GM18873 (cell line): ENCODE results near the gene NAT10.

ENCODE experiments used
- ATAC-seq: cut with Tn5 transposase; IDR thresholded peaks from one replicate; pipeline ENCODE4 v1.9.1; 2021; ENCODE audit warnings: mild to moderate bottlenecking, moderate library complexity, moderate number of reproducible peaks; ENCODE audit not compliant: unreplicated experiment, low FRiP score

NAT10 gene

DNA sequence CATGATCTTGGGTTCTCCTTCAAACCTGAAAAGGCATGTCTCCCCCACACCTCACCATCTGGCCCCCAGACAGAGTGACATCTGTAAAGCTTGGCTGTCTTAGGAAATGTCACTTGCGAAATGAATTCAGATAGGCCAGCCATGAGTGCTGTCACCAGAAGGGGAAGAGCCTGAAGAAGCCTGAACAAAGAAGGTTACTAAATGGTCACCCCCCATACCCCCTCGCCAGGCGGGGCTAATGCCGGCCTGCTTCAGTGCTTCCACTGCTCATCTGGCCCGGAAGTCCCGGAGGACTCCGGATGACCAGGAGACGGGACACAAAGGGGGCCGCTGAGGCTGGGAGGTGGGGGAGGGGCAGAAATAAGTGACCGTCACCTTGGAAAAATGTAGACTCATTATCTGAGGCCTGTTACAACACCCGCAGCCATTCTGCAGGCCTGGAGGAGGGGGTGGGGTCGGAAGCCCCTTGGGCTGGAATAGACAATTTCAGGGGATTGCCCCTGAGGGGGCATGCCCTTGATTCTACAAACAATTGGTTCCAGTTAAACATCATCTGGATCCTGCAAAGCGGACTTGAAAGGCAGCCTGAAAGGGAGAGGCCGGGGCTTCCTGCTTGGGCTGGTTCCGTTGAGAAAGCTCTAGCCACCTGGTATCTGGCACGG is 43.2 kb downstream of the NAT10 start:
- ATAC-seq, result no peak

- no peak for ATAC-seq
Observed at GRCh38 chr11:34149274-34149673, 43.8 kb downstream of the NAT10 start.

DNA sequence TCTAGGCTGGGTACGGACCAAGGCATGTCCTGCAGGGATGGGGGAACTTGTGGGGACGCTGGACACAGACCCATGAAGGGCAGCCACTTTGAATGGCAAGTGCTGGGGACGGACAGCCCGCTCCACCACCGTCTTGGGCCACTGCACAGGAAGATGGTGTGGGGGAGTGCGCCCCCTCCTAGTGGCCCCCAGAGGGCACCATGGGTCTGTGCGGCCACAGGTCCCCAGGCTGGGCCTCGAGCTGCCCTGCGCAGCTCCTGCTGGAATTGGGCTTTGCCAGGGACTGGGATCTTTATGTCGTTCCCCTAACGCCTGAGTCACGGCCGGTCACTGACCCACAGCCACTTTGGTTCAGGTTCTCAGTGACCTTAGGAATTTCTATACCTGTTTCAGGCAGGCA is 44.4 kb downstream of the NAT10 start:
- no peak for ATAC-seq

DNA sequence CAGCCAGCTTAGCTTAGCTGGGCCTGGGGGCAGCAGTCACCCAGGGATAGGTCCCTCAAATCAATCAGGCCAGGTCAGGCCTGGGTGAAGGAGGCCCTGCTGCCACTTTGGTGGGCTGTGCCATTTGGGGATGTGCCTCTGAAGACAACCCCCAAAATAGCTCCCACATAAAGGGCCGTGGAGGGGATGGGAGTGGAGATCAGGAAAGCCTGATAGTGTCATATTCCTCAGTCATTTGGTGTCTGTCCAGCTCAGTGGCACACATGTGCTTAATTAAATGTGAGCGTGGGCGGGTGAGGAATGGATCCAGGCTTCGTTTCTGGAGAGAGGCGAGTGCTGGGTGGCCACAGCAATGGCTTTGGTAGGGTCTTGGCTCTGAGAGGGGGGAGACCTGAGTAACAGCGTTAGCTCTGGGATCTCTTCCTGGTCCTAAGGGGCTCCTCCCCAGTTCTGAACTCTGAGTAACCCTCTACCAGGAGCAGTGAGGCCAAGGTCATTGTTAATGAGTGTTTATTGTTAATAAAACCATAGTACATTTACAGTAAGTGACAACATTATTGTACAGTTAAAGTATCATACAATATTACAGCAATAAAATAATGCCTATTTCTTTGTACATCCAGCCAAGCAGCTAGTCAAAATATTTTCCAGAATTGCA is 45.2 kb downstream of the NAT10 start:
- ATAC-seq, result no peak

- ATAC-seq, result no peak
Observed at GRCh38 chr11:34151166-34151565, 45.7 kb downstream of the NAT10 start.

GRCh38 chr11:34151916-34152845 is 46.8 kb downstream of the NAT10 start:
- no peak for ATAC-seq

DNA sequence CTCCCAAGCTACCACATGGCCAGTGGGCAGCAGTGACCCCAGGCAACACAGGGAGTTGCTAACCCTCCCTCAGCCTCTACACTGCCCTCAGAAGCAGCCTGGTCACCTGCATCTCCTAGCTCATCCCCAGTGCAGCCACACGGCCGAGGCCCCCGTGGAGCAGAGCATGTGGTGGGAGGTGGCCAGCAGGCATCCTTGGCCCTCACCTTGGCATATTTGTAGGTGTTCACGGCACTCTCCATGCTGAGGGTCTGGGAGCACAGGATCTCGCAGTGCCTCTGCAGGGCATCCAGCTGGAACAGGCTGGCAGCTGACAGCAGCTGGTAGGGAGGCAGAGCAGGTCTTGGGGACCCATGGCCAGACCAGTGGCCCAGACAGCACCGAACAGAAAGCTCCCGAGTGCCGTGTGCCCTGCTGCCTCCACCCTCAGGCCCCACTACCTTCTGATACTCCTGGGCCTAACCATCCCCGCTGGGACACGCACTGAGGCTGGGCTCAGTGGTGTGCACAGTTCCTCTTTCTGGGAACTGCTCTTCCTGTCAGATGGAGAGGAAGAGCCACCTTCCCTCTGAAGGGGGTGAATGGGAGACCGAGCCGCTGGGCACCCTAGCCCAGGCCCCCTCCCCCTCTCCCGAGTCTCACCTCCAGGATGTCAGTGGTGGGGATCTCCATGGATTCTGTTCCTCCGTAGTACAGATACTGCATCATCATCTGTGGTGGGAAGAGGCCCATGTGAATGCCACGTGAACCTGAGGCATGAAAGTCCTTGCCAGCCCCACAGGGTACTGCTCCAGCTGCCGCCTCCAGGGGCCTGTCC is 48.8 kb downstream of the NAT10 start:
- peak; percentile 64 for ATAC-seq

- no peak for ATAC-seq
Observed at GRCh38 chr11:34155057-34155756, 49.8 kb downstream of the NAT10 start.

DNA sequence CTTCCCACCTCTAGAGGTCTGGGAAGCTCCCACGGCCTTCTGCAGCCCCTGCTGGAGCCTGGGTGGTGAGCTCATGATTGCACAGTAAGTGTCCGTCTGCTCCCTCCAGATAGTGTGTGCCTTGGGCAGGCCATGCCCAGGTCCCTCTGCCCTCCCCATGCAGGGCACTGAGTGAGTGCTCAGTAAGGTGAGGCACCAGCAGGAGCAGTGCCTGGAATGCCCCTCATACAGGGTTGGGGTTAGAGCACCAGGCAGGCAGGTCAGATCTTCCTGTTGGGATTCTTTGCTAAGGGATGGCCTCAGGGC is 50.3 kb downstream of the NAT10 start:
- no peak for ATAC-seq

DNA sequence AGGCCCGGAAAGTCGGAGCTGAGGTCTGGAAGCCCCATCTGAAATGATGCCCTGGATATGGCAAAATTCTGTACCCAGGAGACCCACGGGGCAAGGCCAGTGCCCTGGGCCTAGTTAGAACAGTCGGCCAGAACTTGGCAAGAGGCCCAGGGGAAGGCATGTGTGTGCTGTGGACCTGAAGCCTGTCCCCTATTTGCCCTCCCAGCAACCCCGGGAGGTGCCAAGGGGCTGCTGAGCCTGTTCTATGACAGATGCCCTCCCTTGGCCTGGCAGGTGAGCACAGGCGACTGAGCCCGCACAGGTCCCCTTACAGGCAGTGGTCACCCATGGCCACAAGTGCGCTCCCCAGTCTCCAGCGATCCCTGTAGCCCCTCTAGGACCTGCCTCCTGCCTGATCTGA is 51.7 kb downstream of the NAT10 start:
- no peak for ATAC-seq

GRCh38 chr11:34158661-34159060 is 53.2 kb downstream of the NAT10 start:
- no peak for ATAC-seq

GRCh38 chr11:34160049-34160721 is 54.8 kb downstream of the NAT10 start:
- ATAC-seq, result no peak

GRCh38 chr11:34160791-34161190 is 55.4 kb downstream of the NAT10 start:
- no peak for ATAC-seq

GRCh38 chr11:34161361-34161760 is 55.9 kb downstream of the NAT10 start:
- ATAC-seq, result no peak

GRCh38 chr11:34161812-34162492 is 56.5 kb downstream of the NAT10 start:
- ATAC-seq, result no peak

DNA sequence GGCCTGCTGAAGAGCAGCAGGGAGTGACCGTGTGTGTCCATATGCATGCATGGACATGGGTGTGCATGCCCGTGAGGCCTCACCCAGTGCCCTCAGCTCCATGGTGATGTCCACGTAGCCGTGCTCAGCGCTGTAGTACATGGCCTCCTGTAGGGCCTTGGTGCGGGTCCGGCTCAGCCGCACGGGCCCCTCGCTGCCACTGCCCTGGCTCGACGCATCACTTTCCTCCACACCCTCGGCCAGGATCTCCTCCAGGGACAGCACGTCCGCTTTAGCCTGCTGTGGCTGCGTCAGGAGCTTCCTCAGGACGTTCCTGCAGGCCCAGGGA is 57.0 kb downstream of the NAT10 start:
- no peak for ATAC-seq

DNA sequence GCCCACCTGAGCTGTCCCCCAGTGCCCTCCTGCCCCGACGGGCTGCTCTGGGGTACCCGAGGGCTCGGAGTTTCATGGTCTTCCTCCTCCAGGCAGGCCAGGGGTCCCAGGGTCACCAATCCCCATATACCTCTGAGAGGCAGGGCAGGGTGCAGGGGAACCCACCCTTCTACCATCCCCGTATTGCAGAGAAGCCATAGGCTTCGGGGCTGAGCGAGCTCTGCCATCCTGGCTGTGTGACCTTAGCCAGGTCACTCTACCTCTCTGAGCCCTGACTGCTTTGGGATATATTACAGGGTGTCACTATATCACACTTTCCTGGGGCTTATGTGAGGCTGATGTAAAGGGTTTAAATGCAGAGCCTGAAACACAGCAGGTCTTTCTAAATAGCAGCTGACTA is 57.4 kb downstream of the NAT10 start:
- ATAC-seq, result no peak

DNA sequence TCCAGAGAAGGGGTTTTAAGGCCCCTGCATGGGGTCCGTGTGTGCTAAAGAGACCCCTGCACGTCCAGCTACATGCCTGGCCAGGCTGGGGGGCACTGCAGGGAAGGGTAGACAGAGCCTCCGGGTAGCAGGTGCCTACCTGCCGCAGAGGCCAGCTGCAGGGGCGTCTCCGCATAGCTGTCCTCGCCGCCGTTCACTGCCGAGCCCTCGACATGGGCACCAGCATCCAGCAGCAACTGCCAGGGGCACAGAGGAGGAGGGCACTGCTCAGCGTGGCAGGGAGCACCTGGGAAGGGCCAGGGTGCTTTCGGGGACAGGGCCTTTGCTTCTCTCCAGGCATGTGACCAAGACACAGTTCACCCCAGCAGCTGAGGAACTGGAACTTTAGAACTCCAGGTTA is 59.7 kb downstream of the NAT10 start:
- no peak for ATAC-seq
